Ascending aorta (tissue), 2 donors: ENCODE results near the gene TSNAX. TPM values are rescaled to one million over a fixed set of nuclear protein-coding genes. Genes with fewer than 3 reads are reported as not detected.

ENCODE experiments used
- DNase-seq, 2 donors: peaks; one replicate each; pipeline ENCODE4 v3.0.0-alpha.2; 2019; ENCODE audit warnings: low spot score in 2 of 2
- H3K27ac ChIP-seq, 2 donors: fragments of 200-600 bp; sonication (generic); one replicate each; pipeline ENCODE4 v1.5.1; 2016 to 2017; ENCODE audit warnings: mild to moderate bottlenecking in 1 of 2
- H3K27me3 ChIP-seq: fragments of 200-600 bp; sonication (generic); one replicate; pipeline ENCODE4 v1.5.1; 2017
- H3K36me3 ChIP-seq, 2 donors: fragments of 200-600 bp; sonication (generic); one replicate each; pipeline ENCODE4 v1.5.1; 2016
- H3K4me1 ChIP-seq, 2 donors: fragments of 200-600 bp; sonication (generic); one replicate each; pipeline ENCODE4 v1.5.1; 2016 to 2017; ENCODE audit warnings: mild to moderate bottlenecking in 1 of 2
- H3K4me3 ChIP-seq, 2 donors: fragments of 200-600 bp; sonication (generic); one replicate each; pipeline ENCODE4 v1.5.1; 2016 to 2017; ENCODE audit warnings: mild to moderate bottlenecking in 1 of 2
- H3K9me3 ChIP-seq, 2 donors: fragments of 200-600 bp; sonication (generic); one replicate each; pipeline ENCODE4 v1.5.1; 2016
- intact Hi-C: fragments of 100-400 bp; cut with DNase I; formaldehyde crosslinking; loops from one replicate; pipeline ENCODE4 v1.15.1; 2023
- total RNA-seq: library from RNA; depleted of rRNA; stranded (reverse); fragments of >200 nt; gene quantifications from one replicate; pipeline ENCODE4 v1.1.0, GENCODE V29; 2016
- TF ChIP-seq, protein P1 (sequence below), 3 experiments: fragments of 200-600 bp in 2 of 3; fragments of 450-650 bp in 1 of 3; sonication (generic) in 2 of 3; IDR thresholded peaks; one replicate each; pipeline ENCODE4 v1.5.1; 2016 to 2019; ENCODE audit warnings: antibody characterized with exemption in 3 of 3, mild to moderate bottlenecking in 1 of 3, moderate library complexity in 1 of 3

Gene TSNAX
- total RNA-seq, 1 donor from 2014 or later, result 15.0 TPM

DNA sequence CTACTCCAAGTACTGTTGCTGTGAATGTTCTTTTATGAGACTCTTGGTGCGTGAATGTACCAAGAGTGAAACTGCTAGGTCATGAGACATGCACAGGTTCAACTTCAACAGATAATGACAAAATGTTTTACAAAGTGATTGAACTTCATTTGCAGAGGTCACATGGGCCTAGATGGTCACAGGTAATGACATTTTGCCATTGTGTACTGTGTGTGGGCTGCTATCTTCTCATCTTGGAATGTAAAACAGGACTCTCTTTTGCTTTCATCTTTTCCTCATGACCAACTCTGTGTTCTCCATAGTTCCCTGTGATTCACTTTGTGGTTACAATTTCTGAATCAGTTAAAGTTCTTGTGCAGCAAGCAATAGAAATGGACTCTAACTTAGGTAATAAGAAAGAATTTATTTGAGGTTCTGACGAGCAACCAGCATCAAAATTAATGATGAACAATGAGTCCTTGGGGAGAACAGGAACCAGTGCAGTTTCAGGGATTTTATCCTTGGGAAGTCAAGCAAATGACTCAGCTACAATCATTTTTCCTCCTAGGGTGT is 16.2 kb upstream of the TSNAX start:
- Histone ChIP-seq H3K27ac (no peak overlapping the region), H3K9me3 (no peaks in the 10 kb centered on the region), H3K4me1 (no peaks in the 10 kb centered on the region), H3K27me3 (no peaks in the 10 kb centered on the region), H3K36me3 (no peaks in the 10 kb centered on the region), H3K4me3 (no peak overlapping the region)
- TF ChIP-seq, protein P1, sequence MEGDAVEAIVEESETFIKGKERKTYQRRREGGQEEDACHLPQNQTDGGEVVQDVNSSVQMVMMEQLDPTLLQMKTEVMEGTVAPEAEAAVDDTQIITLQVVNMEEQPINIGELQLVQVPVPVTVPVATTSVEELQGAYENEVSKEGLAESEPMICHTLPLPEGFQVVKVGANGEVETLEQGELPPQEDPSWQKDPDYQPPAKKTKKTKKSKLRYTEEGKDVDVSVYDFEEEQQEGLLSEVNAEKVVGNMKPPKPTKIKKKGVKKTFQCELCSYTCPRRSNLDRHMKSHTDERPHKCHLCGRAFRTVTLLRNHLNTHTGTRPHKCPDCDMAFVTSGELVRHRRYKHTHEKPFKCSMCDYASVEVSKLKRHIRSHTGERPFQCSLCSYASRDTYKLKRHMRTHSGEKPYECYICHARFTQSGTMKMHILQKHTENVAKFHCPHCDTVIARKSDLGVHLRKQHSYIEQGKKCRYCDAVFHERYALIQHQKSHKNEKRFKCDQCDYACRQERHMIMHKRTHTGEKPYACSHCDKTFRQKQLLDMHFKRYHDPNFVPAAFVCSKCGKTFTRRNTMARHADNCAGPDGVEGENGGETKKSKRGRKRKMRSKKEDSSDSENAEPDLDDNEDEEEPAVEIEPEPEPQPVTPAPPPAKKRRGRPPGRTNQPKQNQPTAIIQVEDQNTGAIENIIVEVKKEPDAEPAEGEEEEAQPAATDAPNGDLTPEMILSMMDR (IDR thresholded peaks at IDR 0.05), result no peak
- intact Hi-C loops, result no loop called here
- no peak for DNase-seq

- Histone ChIP-seq H3K27me3 (no peaks in the 10 kb centered on the region), H3K9me3 (no peaks in the 10 kb centered on the region), H3K4me1 (no peaks in the 10 kb centered on the region), H3K4me3 (no peak overlapping the region), H3K36me3 (no peaks in the 10 kb centered on the region), H3K27ac (no peak overlapping the region)
- TF ChIP-seq, protein P1 (IDR thresholded peaks at IDR 0.05), result no peak
- intact Hi-C loops, result no loop called here
- no peak for DNase-seq
Measured at GRCh38 chr1:231515748-231516147, 12.7 kb upstream of the TSNAX start.

GRCh38 chr1:231517076-231517475 is 11.4 kb upstream of the TSNAX start:
- Histone ChIP-seq H3K27ac (no peak overlapping the region), H3K4me3 (no peak overlapping the region), H3K4me1 (no peaks in the 10 kb centered on the region), H3K9me3 (no peaks in the 10 kb centered on the region), H3K36me3 (no peaks in the 10 kb centered on the region), H3K27me3 (no peaks in the 10 kb centered on the region)
- TF ChIP-seq, protein P1 (IDR thresholded peaks at IDR 0.05), result no peak
- DNase-seq, result no peak
- intact Hi-C loops, result no loop called here

GRCh38 chr1:231518485-231519034 is 9.9 kb upstream of the TSNAX start:
- no peaks in the 10 kb centered on the region for H3K9me3 ChIP-seq
- H3K36me3 ChIP-seq, result no peaks in the 10 kb centered on the region
- DNase-seq, result no peak
- intact Hi-C loops, result no loop called here
- TF ChIP-seq, protein P1 (IDR thresholded peaks at IDR 0.05), result no peak
- no peaks in the 10 kb centered on the region for H3K27me3 ChIP-seq
- no peak overlapping the region for H3K27ac ChIP-seq
- H3K4me1 ChIP-seq, result no peaks in the 10 kb centered on the region
- H3K4me3 ChIP-seq, result no peak overlapping the region

GRCh38 chr1:231519166-231519565 is 9.3 kb upstream of the TSNAX start:
- Histone ChIP-seq H3K4me3 (no peak overlapping the region), H3K4me1 (no peaks in the 10 kb centered on the region), H3K9me3 (no peaks in the 10 kb centered on the region), H3K36me3 (no peaks in the 10 kb centered on the region), H3K27ac (no peak overlapping the region), H3K27me3 (no peaks in the 10 kb centered on the region)
- no peak for DNase-seq
- TF ChIP-seq, protein P1 (IDR thresholded peaks at IDR 0.05), result no peak
- intact Hi-C loops, result no loop called here
